Body of pancreas (tissue), 4 donors: Measurements from ENCODE around the gene JPH3.

ENCODE experiments used
- POLR2A ChIP-seq, 3 donors: fragments of 450-650 bp; IDR thresholded peaks; one replicate each; pipeline ENCODE4 v1.6.1; 2016; ENCODE audit warnings: antibody characterized with exemption in 3 of 3, mild to moderate bottlenecking in 2 of 3
- TF ChIP-seq, protein P1 (sequence below), 7 experiments: fragments of 450-650 bp in 4 of 7; fragments of 200-600 bp in 3 of 7; sonication (generic) in 3 of 7; IDR thresholded peaks; one replicate each; pipeline ENCODE4 v1.5.1; 2016 to 2019; ENCODE audit warnings: antibody characterized with exemption in 7 of 7

DNA sequence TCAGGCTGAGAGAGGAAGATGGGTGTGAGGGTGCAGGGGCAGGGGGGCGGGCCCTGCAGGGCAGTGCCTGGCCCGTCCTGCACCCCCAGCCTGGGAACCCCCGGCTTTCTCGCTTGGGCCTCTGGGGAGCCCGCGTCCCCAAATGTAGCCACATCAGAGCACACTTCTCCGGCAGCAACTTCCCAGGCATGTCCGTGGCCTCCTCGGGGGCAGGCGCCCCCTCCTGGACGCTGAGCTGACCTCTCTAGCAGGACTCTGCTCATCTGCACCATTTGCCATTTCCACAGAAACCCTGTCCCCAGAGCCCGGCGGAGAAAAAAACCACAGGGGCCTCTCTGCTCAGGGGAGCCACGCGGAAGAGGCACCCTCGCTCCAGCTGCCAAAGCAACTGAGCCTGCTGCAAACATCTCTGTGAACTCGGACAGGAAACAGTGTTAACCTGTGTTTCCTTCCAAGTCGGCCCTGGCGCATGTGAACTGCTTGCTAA lies 100.1 kb downstream of the JPH3 start:
- TF ChIP-seq, protein P1, sequence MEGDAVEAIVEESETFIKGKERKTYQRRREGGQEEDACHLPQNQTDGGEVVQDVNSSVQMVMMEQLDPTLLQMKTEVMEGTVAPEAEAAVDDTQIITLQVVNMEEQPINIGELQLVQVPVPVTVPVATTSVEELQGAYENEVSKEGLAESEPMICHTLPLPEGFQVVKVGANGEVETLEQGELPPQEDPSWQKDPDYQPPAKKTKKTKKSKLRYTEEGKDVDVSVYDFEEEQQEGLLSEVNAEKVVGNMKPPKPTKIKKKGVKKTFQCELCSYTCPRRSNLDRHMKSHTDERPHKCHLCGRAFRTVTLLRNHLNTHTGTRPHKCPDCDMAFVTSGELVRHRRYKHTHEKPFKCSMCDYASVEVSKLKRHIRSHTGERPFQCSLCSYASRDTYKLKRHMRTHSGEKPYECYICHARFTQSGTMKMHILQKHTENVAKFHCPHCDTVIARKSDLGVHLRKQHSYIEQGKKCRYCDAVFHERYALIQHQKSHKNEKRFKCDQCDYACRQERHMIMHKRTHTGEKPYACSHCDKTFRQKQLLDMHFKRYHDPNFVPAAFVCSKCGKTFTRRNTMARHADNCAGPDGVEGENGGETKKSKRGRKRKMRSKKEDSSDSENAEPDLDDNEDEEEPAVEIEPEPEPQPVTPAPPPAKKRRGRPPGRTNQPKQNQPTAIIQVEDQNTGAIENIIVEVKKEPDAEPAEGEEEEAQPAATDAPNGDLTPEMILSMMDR (IDR thresholded peaks at IDR 0.05), result peak in 1 of 7 experiments; percentile 5
- TF ChIP-seq POLR2A (IDR thresholded peaks at IDR 0.05), result no peak
